ENCODE data around the gene CLNS1A.
"Not testable (repeated sequence)": the region's sequence is repeated elsewhere in the genome, so short reads cannot be mapped to it uniquely, and the experiment has no call there.

CLNS1A gene

DNA sequence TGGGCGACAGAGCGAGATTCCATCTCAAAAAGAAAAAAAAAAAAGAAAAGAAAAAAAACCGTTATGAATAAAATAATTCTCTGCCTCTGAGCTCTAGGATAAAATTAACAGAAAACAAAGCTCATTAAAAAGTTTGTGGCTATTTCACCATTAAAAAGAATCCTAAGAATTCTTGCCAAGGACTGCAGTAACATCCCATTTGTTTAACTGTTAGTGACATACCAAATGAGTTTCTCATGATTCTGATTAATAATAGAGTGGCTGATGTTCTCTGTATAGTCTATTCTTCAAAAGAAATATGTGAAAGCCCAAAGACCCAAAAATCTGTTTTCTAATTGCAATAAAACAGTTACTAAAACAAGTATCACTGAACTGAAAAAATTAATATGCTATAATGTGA is 19.7 kb downstream of the CLNS1A start:
- no peak for DNase-seq

GRCh38 chr11:77611921-77612320 is 25.7 kb downstream of the CLNS1A start:
- no peak for DNase-seq

DNA sequence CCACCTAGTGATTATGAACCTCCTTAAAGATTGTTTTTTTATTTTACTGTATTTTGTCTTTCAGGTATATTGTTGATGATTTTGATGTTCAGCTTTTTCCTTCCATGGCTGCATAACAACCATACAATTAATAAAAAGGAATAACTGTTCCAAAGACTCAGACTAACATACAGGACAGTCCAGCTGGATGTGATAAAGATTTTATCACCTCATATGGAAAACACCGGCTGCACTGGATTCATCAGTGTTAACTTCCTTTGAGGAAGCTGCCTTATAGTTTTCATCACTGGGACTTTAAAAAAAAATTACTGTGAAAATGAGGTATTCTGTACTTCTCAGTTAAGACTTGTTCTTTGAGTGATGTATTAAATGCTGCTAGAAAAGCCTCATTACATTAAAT is 28.4 kb downstream of the CLNS1A start:
- DNase-seq: no peak

GRCh38 chr11:77604281-77604680 is 33.3 kb downstream of the CLNS1A start:
- DNase-seq: no peak

GRCh38 chr11:77602381-77603088 is 35.1 kb downstream of the CLNS1A start:
- DNase-seq: no peak

- no peak for DNase-seq
Measured at GRCh38 chr11:77598195-77598594, 39.4 kb downstream of the CLNS1A start.

DNA sequence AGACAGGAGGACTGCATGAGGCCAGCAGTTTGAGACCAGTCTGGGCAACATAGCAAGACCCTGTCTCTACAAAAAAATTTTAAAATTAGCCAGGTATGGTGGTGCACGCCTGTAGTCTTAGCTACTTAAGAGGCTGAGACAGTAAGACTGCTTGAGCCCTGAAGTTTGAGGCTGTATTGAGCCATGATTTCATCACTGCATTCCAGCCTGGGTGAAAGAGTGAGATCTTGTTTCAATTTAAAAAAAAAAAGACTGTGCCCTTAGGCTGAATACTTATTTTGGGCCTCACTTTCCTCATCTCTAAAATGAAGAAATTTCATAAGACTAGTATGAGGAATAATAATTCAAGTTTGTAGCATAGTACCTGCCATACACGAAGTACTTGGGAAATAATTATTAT is 41.0 kb downstream of the CLNS1A start:
- DNase-seq: no peak

DNA sequence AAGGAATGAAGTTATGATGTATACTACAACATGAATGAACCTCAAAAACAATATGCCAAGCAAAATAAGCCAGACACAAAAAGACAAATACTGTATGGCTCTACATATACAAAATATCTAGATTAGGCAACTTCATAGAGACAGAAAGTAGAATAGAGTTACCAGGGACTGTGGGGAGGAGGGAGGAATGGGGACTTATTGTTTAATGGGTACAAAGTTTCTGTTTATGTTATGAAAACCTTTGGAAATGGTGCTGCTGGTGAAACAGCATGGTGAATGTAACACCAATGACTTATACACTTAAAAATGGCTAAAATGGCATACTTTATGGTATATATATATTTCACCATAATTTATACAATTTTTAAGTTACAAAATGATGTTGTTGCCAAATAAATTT is 43.7 kb downstream of the CLNS1A start:
- no peak for DNase-seq

- DNase-seq: no peak
Measured at GRCh38 chr11:77592727-77593126, 44.9 kb downstream of the CLNS1A start.

- DNase-seq: no peak
Measured at GRCh38 chr11:77590194-77590782, 47.3 kb downstream of the CLNS1A start.

GRCh38 chr11:77589521-77590193 is 47.9 kb downstream of the CLNS1A start, which contains the start of gene AQP11:
TSS of gene AQP11 (plus strand) at chr11:77589953. CDS start at chr11:77589993, 40 bp downstream.
- peak; percentile 12 for DNase-seq

DNA sequence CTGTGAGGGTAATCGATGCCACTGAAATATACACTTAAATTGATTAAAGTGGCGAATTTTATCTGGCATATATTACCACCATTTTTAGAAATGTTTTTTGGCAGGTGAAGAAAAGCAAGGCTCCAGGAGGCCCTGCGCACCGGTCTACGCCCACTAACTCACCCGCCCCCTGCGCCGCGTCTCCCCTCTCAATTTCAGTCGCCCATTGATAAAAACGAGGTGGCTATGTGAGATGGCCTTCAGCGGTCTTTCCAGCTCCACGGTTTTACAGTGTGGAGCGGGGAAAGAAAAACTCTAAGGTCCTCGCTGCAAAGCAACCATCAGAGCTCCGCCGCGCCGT is 48.4 kb downstream of the CLNS1A start:
- peak; percentile 25 for DNase-seq

GRCh38 chr11:77580712-77581337 is 56.8 kb downstream of the CLNS1A start:
- DNase-seq: no peak

GRCh38 chr11:77575428-77575827 is 62.2 kb downstream of the CLNS1A start:
- DNase-seq: not testable (repeated sequence)

GRCh38 chr11:77570896-77571295 is 66.7 kb downstream of the CLNS1A start:
- DNase-seq: not testable (repeated sequence)

GRCh38 chr11:77569676-77570070 is 67.9 kb downstream of the CLNS1A start:
- DNase-seq: no peak

GRCh38 chr11:77568916-77569675 is 68.5 kb downstream of the CLNS1A start:
- DNase-seq: no peak

DNA sequence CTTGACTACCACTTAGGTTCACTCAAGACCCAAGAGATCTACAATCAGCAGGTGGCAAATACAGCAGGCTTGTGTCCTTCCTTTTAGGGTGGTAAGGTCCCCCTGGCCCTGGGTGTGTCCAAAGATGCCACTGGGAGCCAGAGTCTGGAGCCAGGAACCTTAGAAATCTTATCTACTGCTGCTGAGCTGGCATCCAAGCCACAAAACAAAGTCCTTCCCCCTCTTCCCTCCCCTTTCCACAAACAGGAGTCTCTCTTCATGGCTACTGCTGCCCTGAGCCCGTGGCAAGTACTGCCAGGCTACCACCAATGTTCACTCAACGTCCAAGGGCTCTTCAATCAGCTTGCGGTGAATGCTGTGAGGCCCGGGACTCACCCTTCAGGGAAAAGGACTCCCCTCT is 69.3 kb downstream of the CLNS1A start:
- no peak for DNase-seq
